ENCODE data around the gene KRTAP4-4. TPM values are rescaled to one million over a fixed set of nuclear protein-coding genes. Genes with fewer than 3 reads are reported as not detected.
A peak's percentile ranks its signal among the peaks of the same experiment; 100 is the strongest.
"Not testable (repeated sequence)": the region's sequence is repeated elsewhere in the genome, so short reads cannot be mapped to it uniquely, and the experiment has no call there.

The KRTAP4-4 gene
- total RNA-seq, 1 donor from 2014 or later, result not detected

- no peak for TF ChIP-seq CTCF (IDR thresholded peaks at IDR 0.05; ENCODE audit: unreplicated experiment)
- peaks cover 16% of the 10 kb centered on the region for H3K36me3 Mint-ChIP-seq
- DNase-seq (ENCODE audit: low spot score in 2 of 2, unreplicated experiment in 2 of 2), result no peak
- peak overlapping the region; percentile 32 for H3K27ac Mint-ChIP-seq
- H3K4me3 Mint-ChIP-seq, result no peak overlapping the region
- H3K9me3 Mint-ChIP-seq, result peaks cover 29% of the 10 kb centered on the region
- no peaks in the 10 kb centered on the region for H3K27me3 Mint-ChIP-seq (ENCODE audit: low read depth)
- H3K4me1 Mint-ChIP-seq, result peaks cover 26% of the 10 kb centered on the region
Measured at GRCh38 chr17:41145261-41145660, 15.3 kb downstream of the KRTAP4-4 start.

- Mint-ChIP-seq H3K4me1 (peaks cover 26% of the 10 kb centered on the region), H3K36me3 (peaks cover 16% of the 10 kb centered on the region), H3K4me3 (no peak overlapping the region), H3K27me3 (ENCODE audit: low read depth) (no peaks in the 10 kb centered on the region), H3K27ac (peak overlapping the region; percentile 32), H3K9me3 (peaks cover 29% of the 10 kb centered on the region)
- TF ChIP-seq CTCF (IDR thresholded peaks at IDR 0.05; ENCODE audit: unreplicated experiment), result no peak
- DNase-seq (ENCODE audit: low spot score in 2 of 2, unreplicated experiment in 2 of 2), result no peak
Measured at GRCh38 chr17:41144846-41145245, 15.7 kb downstream of the KRTAP4-4 start.

GRCh38 chr17:41141361-41141760 lies 19.2 kb downstream of the KRTAP4-4 start:
- no peak for DNase-seq (ENCODE audit: low spot score in 2 of 2, unreplicated experiment in 2 of 2)
- H3K4me3 Mint-ChIP-seq, result no peak overlapping the region
- no peaks in the 10 kb centered on the region for H3K27me3 Mint-ChIP-seq (ENCODE audit: low read depth)
- peaks cover 29% of the 10 kb centered on the region for H3K36me3 Mint-ChIP-seq
- peaks cover 10% of the 10 kb centered on the region for H3K4me1 Mint-ChIP-seq
- no peak for TF ChIP-seq CTCF (IDR thresholded peaks at IDR 0.05; ENCODE audit: unreplicated experiment)
- peaks cover 58% of the 10 kb centered on the region for H3K9me3 Mint-ChIP-seq
- no peak overlapping the region for H3K27ac Mint-ChIP-seq

GRCh38 chr17:41140360-41141131 lies 20.0 kb downstream of the KRTAP4-4 start, which contains the start of gene KRTAP4-6:
KRTAP4-6 (minus strand) TSS chr17:41140544; CDS start chr17:41140487, 57 bp downstream.
- Mint-ChIP-seq H3K4me1 (peaks cover 4% of the 10 kb centered on the region), H3K4me3 (no peak within 1 kb of the TSS), H3K27me3 (ENCODE audit: low read depth) (no peaks in the 10 kb centered on the region), H3K9me3 (peaks cover 64% of the 10 kb centered on the region), H3K36me3 (peaks cover 29% of the 10 kb centered on the region), H3K27ac (no peak within 1 kb of the TSS)
- no peak for DNase-seq (ENCODE audit: low spot score in 2 of 2, unreplicated experiment in 2 of 2)
- TF ChIP-seq CTCF (IDR thresholded peaks at IDR 0.05; ENCODE audit: unreplicated experiment), result no peak

GRCh38 chr17:41139865-41140264 lies 20.7 kb downstream of the KRTAP4-4 start:
- not testable (repeated sequence) for H3K4me3 Mint-ChIP-seq; H3K27ac Mint-ChIP-seq; H3K4me1 Mint-ChIP-seq; DNase-seq (ENCODE audit: low spot score in 2 of 2, unreplicated experiment in 2 of 2); H3K27me3 Mint-ChIP-seq (ENCODE audit: low read depth)
- Mint-ChIP-seq H3K9me3 (peaks cover 64% of the 10 kb centered on the region), H3K36me3 (peaks cover 27% of the 10 kb centered on the region)

GRCh38 chr17:41133880-41134735 lies 26.4 kb downstream of the KRTAP4-4 start:
- Mint-ChIP-seq H3K27ac (peak overlapping the region; percentile 63), H3K9me3 (peaks cover 37% of the 10 kb centered on the region), H3K4me3 (no peak overlapping the region), H3K4me1 (no peaks in the 10 kb centered on the region), H3K36me3 (peaks cover 9% of the 10 kb centered on the region), H3K27me3 (ENCODE audit: low read depth) (no peaks in the 10 kb centered on the region)
- no peak for TF ChIP-seq CTCF (IDR thresholded peaks at IDR 0.05; ENCODE audit: unreplicated experiment)
- no peak for DNase-seq (ENCODE audit: low spot score in 2 of 2, unreplicated experiment in 2 of 2)
